Regular cardiac myocyte (primary cell): ENCODE data around the gene MUC5AC. TPM values are rescaled to one million over a fixed set of nuclear protein-coding genes. Genes with fewer than 3 reads are reported as not detected.

Experiments
- total RNA-seq: library from RNA; depleted of rRNA; stranded (reverse); fragments of >200 nt; gene quantifications from 2 replicates; pipeline ENCODE4 v1.2.3, GENCODE V29; 2014

The MUC5AC gene, protein sequence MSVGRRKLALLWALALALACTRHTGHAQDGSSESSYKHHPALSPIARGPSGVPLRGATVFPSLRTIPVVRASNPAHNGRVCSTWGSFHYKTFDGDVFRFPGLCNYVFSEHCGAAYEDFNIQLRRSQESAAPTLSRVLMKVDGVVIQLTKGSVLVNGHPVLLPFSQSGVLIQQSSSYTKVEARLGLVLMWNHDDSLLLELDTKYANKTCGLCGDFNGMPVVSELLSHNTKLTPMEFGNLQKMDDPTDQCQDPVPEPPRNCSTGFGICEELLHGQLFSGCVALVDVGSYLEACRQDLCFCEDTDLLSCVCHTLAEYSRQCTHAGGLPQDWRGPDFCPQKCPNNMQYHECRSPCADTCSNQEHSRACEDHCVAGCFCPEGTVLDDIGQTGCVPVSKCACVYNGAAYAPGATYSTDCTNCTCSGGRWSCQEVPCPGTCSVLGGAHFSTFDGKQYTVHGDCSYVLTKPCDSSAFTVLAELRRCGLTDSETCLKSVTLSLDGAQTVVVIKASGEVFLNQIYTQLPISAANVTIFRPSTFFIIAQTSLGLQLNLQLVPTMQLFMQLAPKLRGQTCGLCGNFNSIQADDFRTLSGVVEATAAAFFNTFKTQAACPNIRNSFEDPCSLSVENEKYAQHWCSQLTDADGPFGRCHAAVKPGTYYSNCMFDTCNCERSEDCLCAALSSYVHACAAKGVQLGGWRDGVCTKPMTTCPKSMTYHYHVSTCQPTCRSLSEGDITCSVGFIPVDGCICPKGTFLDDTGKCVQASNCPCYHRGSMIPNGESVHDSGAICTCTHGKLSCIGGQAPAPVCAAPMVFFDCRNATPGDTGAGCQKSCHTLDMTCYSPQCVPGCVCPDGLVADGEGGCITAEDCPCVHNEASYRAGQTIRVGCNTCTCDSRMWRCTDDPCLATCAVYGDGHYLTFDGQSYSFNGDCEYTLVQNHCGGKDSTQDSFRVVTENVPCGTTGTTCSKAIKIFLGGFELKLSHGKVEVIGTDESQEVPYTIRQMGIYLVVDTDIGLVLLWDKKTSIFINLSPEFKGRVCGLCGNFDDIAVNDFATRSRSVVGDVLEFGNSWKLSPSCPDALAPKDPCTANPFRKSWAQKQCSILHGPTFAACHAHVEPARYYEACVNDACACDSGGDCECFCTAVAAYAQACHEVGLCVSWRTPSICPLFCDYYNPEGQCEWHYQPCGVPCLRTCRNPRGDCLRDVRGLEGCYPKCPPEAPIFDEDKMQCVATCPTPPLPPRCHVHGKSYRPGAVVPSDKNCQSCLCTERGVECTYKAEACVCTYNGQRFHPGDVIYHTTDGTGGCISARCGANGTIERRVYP (N-terminal part only)
- not detected in 2 replicates for total RNA-seq

DNA sequence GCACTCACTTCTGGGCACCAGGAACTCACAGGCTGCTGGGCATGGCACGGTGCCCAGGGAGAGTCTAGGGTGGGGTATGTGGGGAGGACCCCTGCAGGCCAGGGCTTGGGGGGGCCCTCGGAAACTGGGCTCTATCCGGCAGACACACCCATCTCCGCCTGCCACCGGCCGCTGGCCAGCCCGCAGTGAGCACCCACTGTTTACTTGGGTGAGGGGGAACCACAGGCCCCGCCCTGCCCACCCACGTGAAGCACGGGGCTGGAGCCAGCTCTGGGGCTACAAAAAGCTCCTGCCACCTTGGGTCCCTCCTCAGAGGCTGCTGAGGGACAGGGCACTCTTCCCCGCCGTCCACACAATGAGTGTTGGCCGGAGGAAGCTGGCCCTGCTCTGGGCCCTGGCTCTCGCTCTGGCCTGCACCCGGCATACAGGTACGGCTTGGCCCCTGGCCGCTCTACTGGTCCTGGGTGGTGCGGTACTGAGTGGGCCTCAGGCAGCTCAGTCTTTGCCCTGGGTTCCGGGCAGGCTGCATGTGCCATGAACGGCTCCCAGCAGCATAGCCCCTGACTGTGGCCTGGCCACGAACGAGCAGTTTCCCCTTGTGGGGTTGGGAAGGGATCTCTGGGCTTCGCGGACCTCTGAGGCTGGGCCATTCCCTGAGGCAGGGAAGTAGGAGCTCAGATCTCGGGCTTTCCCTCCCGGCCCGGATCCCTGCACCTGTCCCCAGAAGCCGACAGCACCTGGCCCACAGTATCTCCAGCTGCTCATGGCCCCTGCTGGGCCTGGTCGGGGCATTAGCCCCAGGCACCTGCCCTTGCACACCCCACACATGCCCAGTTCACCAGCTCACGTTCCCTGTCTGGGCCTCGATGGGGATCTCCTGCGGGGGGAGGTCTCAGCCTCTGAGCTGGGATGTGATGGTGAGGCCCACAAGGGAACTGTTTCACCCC is at the start of gene MUC5AC:
Gene MUC5AC (plus strand): TSS at position 309 of the 947 bp plus-strand sequence. CDS start 47 bp downstream, at position 356.

DNA sequence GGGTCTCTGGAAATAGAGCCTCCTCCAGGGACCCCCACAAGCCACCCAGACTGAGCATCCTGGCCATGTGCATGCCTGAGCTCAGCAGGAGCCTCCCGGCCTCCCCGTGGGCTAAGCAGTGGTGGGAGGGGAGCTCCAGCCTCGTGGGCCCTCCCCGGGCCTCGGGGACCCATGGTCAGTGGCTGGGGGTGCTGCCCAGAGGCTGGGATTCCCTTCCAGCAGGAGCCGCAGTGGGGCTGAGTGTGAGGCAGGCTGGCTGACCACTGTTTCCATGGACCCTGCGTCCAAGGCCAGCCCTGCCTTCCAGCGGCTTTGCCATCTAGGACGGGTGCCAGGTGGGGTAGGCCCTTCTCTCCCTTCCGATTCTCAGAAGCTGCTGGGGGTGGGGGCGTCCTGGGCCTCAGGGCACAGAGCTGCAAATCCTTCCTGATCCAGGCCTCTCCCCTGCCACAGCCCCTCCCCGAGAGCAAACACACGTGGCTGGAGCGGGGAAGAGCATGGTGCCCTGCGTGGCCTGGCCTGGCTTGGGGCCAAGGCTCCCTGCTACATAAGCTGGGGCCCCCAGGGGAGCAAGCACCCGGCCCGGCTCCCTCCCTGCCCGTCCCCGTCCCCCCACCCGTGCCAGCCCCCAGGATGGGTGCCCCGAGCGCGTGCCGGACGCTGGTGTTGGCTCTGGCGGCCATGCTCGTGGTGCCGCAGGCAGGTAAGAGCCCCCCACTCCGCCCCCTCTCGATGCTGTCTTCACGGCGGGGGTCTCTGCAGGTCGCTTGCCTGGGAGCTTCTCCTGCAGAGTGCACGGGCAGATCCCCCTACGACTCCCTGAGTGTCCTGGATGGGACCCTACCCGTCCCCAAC is 65.0 kb downstream of the MUC5AC start, which contains the start of gene MUC5B:
Gene MUC5B (plus strand): TSS at position 576 of the 855 bp plus-strand sequence. CDS start 58 bp downstream, at position 634.

Other genes starting within 250 kb of the MUC5AC start
- 60.3 and 75.5 TPM in 2 replicates for gene CHID1, start 247.1 kb upstream of the MUC5AC start, total RNA-seq
- gene AP2A2, start 232.1 kb upstream of the MUC5AC start, total RNA-seq, result 18.3 and 27.8 TPM in 2 replicates
- gene MUC6, start 121.2 kb upstream of the MUC5AC start, total RNA-seq, result not detected in 2 replicates
- not detected in 2 replicates for gene MUC2, start 83.1 kb upstream of the MUC5AC start, total RNA-seq
- not detected in 2 replicates for gene MUC5B, start 65.1 kb downstream of the MUC5AC start, total RNA-seq
- gene TOLLIP, start 151.7 kb downstream of the MUC5AC start, total RNA-seq, result 21.4 and 27.4 TPM in 2 replicates
- 0.56 and 0.58 TPM in 2 replicates for gene BRSK2, start 232.0 kb downstream of the MUC5AC start, total RNA-seq